ENCODE measurements around the gene TRAK1.

Gene TRAK1

GRCh38 chr3:42256135-42256819 is 165.1 kb downstream of the TRAK1 start:
- H3K4me3 ChIP-seq (ENCODE audit: low read depth, low read length): no peak overlapping the region
- TF ChIP-seq, protein P1, sequence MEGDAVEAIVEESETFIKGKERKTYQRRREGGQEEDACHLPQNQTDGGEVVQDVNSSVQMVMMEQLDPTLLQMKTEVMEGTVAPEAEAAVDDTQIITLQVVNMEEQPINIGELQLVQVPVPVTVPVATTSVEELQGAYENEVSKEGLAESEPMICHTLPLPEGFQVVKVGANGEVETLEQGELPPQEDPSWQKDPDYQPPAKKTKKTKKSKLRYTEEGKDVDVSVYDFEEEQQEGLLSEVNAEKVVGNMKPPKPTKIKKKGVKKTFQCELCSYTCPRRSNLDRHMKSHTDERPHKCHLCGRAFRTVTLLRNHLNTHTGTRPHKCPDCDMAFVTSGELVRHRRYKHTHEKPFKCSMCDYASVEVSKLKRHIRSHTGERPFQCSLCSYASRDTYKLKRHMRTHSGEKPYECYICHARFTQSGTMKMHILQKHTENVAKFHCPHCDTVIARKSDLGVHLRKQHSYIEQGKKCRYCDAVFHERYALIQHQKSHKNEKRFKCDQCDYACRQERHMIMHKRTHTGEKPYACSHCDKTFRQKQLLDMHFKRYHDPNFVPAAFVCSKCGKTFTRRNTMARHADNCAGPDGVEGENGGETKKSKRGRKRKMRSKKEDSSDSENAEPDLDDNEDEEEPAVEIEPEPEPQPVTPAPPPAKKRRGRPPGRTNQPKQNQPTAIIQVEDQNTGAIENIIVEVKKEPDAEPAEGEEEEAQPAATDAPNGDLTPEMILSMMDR (IDR thresholded peaks at IDR 0.05; ENCODE audit: low read depth, low read length): no peak

GRCh38 chr3:42257007-42257406 is 165.8 kb downstream of the TRAK1 start:
- TF ChIP-seq, protein P1 (IDR thresholded peaks at IDR 0.05; ENCODE audit: low read depth, low read length): no peak
- H3K4me3 ChIP-seq (ENCODE audit: low read depth, low read length): no peak overlapping the region

- H3K4me3 ChIP-seq (ENCODE audit: low read depth, low read length): no peak overlapping the region
- TF ChIP-seq, protein P1 (IDR thresholded peaks at IDR 0.05; ENCODE audit: low read depth, low read length): no peak
Measured at GRCh38 chr3:42262525-42262924, 171.4 kb downstream of the TRAK1 start.

GRCh38 chr3:42263354-42264346 is 172.5 kb downstream of the TRAK1 start:
- H3K4me3 ChIP-seq (ENCODE audit: low read depth, low read length): no peak overlapping the region
- TF ChIP-seq, protein P1 (IDR thresholded peaks at IDR 0.05; ENCODE audit: low read depth, low read length): no peak

DNA sequence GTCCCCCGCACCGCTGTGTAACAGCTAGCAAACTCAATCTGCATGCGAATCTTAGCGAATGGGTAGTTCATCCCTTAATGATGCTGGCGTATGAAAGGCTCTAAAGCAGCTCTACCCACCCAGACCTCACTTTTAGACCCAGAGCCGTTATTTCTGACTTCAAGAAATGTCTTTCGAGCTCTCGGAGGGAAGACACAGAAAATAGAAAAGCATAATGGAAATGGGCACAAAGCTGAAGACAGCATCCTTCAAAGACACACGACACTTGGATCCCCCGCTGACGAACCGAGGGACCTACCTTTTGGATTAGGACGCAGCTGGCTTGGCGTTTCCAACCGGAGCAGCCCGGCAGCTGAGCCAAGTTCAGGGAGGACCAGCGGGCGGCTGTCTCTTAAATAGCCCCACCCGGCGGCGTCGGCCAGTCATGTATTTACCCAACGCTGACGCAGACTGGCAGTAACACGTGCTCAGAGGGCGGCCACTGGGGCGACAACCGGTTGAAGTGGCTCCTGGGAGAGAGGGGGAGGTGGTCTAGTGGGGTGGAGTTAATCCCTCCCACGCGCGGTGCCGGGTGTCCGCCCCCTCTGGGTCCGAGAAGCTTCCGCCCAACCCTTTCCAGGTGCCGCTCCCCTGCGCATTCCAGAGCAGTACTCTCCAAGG is 173.4 kb downstream of the TRAK1 start:
- TF ChIP-seq, protein P1 (IDR thresholded peaks at IDR 0.05; ENCODE audit: low read depth, low read length): no peak
- H3K4me3 ChIP-seq (ENCODE audit: low read depth, low read length): no peak overlapping the region

DNA sequence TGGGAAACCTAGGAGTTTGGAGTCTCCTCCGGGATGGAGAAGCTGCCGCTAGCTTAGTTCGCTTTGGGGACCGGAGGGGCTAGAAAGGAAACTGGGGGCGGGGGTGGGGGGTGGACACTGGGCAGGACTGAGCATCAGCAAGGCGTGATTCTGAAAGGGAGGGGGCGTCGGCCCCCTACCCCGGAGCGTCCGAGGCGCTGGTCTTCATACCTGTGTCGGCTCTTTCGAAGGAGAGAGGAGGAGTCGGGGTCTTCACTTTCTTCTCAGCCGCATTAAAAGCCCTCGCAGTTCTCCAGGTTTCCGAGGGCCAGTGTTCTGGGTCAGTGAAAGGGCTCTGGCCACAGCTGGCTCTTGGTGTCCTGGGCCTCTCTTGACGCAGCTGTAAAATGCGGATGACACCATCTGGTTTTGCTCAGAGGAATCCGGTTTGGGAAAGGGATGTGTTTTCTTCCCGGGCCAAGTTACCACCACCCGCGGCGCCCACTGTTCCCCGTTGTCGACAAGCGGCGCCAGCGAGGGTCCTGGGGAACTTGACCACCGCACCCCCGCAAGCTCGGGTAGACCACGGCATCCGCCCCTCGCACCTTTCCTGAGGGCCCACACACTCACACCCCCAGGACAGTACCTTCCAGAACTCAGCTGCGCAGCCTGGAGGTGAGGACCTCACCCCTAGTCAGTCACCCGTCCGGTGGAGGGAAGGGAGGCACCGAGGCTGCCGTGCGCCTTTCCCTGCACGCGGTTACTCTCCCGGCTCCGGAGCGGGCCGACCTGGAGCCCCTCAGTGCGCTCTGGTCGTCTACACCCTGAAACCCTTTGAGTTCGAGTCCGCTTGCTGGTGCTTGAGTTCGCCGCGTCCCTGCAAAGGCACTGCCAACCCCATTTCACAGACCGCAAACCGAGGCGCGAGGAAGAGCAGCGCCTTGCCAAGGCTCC is 174.2 kb downstream of the TRAK1 start:
- H3K4me3 ChIP-seq (ENCODE audit: low read depth, low read length): no peak overlapping the region

More for the DNA sequence above, 174.2 kb downstream of the TRAK1 start:
- TF ChIP-seq, protein P1 (IDR thresholded peaks at IDR 0.05; ENCODE audit: low read depth, low read length): no peak

Measured in WI38 (cell line).